Measurements from ENCODE around the gene SPIRE1. TPM values are rescaled to one million over a fixed set of nuclear protein-coding genes. Genes with fewer than 3 reads are reported as not detected.

Gene SPIRE1
- total RNA-seq, 1 donor from 2014 or later: 47.0 TPM

GRCh38 chr18:12520442-12520992, 137.4 kb downstream of the SPIRE1 start:
- H3K27me3 Mint-ChIP-seq (ENCODE audit: unreplicated experiment): no peaks in the 10 kb centered on the region
- peaks cover 27% of the 10 kb centered on the region for H3K4me1 Mint-ChIP-seq (ENCODE audit: unreplicated experiment)
- no peaks in the 10 kb centered on the region for H3K9me3 Mint-ChIP-seq (ENCODE audit: unreplicated experiment)
- H3K27ac Mint-ChIP-seq (ENCODE audit: unreplicated experiment): peak overlapping the region; percentile 40
- H3K36me3 Mint-ChIP-seq (ENCODE audit: unreplicated experiment): no peaks in the 10 kb centered on the region
- DNase-seq (ENCODE audit: extremely low spot score, unreplicated experiment): no peak
- no peak overlapping the region for H3K4me3 Mint-ChIP-seq (ENCODE audit: unreplicated experiment)
- no peak for TF ChIP-seq CTCF (IDR thresholded peaks at IDR 0.05)

- no peak for TF ChIP-seq CTCF (IDR thresholded peaks at IDR 0.05)
- H3K36me3 Mint-ChIP-seq (ENCODE audit: unreplicated experiment): no peaks in the 10 kb centered on the region
- H3K27ac Mint-ChIP-seq (ENCODE audit: unreplicated experiment): no peak overlapping the region
- H3K27me3 Mint-ChIP-seq (ENCODE audit: unreplicated experiment): no peaks in the 10 kb centered on the region
- H3K4me1 Mint-ChIP-seq (ENCODE audit: unreplicated experiment): peaks cover 28% of the 10 kb centered on the region
- H3K9me3 Mint-ChIP-seq (ENCODE audit: unreplicated experiment): no peaks in the 10 kb centered on the region
- no peak overlapping the region for H3K4me3 Mint-ChIP-seq (ENCODE audit: unreplicated experiment)
- no peak for DNase-seq (ENCODE audit: extremely low spot score, unreplicated experiment)
Measured at GRCh38 chr18:12518832-12519531, 138.9 kb downstream of the SPIRE1 start.

GRCh38 chr18:12518326-12518725, 139.6 kb downstream of the SPIRE1 start:
- Mint-ChIP-seq H3K4me1 (ENCODE audit: unreplicated experiment) (peaks cover 28% of the 10 kb centered on the region), H3K4me3 (ENCODE audit: unreplicated experiment) (no peak overlapping the region), H3K36me3 (ENCODE audit: unreplicated experiment) (no peaks in the 10 kb centered on the region), H3K27me3 (ENCODE audit: unreplicated experiment) (no peaks in the 10 kb centered on the region), H3K27ac (ENCODE audit: unreplicated experiment) (no peak overlapping the region), H3K9me3 (ENCODE audit: unreplicated experiment) (no peaks in the 10 kb centered on the region)
- no peak for TF ChIP-seq CTCF (IDR thresholded peaks at IDR 0.05)
- DNase-seq (ENCODE audit: extremely low spot score, unreplicated experiment): no peak

- no peak for DNase-seq (ENCODE audit: extremely low spot score, unreplicated experiment)
- peaks cover 5% of the 10 kb centered on the region for H3K36me3 Mint-ChIP-seq (ENCODE audit: unreplicated experiment)
- H3K9me3 Mint-ChIP-seq (ENCODE audit: unreplicated experiment): no peaks in the 10 kb centered on the region
- no peak overlapping the region for H3K27ac Mint-ChIP-seq (ENCODE audit: unreplicated experiment)
- H3K4me1 Mint-ChIP-seq (ENCODE audit: unreplicated experiment): peaks cover 28% of the 10 kb centered on the region
- no peak overlapping the region for H3K4me3 Mint-ChIP-seq (ENCODE audit: unreplicated experiment)
- no peaks in the 10 kb centered on the region for H3K27me3 Mint-ChIP-seq (ENCODE audit: unreplicated experiment)
- no peak for TF ChIP-seq CTCF (IDR thresholded peaks at IDR 0.05)
Measured at GRCh38 chr18:12517142-12517825, 140.6 kb downstream of the SPIRE1 start.

- Mint-ChIP-seq H3K36me3 (ENCODE audit: unreplicated experiment) (peaks cover 6% of the 10 kb centered on the region), H3K9me3 (ENCODE audit: unreplicated experiment) (no peaks in the 10 kb centered on the region), H3K27ac (ENCODE audit: unreplicated experiment) (peak overlapping the region; percentile 25), H3K4me1 (ENCODE audit: unreplicated experiment) (peaks cover 28% of the 10 kb centered on the region), H3K27me3 (ENCODE audit: unreplicated experiment) (no peaks in the 10 kb centered on the region), H3K4me3 (ENCODE audit: unreplicated experiment) (no peak overlapping the region)
- no peak for TF ChIP-seq CTCF (IDR thresholded peaks at IDR 0.05)
- DNase-seq (ENCODE audit: extremely low spot score, unreplicated experiment): no peak
Measured at GRCh38 chr18:12516049-12516630, 141.8 kb downstream of the SPIRE1 start.

Measured in osteocyte (in vitro differentiated cells).